Spleen (tissue), 11 donors: Measurements from ENCODE around the gene FPR2. TPM values are rescaled to one million over a fixed set of nuclear protein-coding genes. Genes with fewer than 3 reads are reported as not detected.

Experiments
- DNase-seq: peaks from one replicate; pipeline ENCODE4 v3.0.0-alpha.2; 2020
- H3K27ac ChIP-seq, 8 donors: fragments of 200-600 bp; sonication (generic) in 7 of 8; 1 replicate in 4 of 8; 2 replicates in 4 of 8; pipeline versions ENCODE4 v1.5.0 to v1.8.0; 2016 to 2021; ENCODE audit warnings: inconsistent platforms in 4 of 8, mild to moderate bottlenecking in 4 of 8, moderate library complexity in 1 of 8
- H3K27me3 ChIP-seq, 7 donors: fragments of 200-600 bp; sonication (generic) in 6 of 7; replicated peaks in 1 of 7; 1 replicate in 4 of 7; 2 replicates in 3 of 7; pipeline versions ENCODE4 v1.5.0 to v1.8.0; 2016 to 2021; ENCODE audit warnings: inconsistent platforms in 3 of 7, mild to moderate bottlenecking in 1 of 7
- H3K36me3 ChIP-seq, 6 donors: fragments of 200-600 bp; sonication (generic) in 5 of 6; 1 replicate in 4 of 6; 2 replicates in 2 of 6; pipeline versions ENCODE4 v1.5.0 to v1.8.0; 2016 to 2021; ENCODE audit warnings: inconsistent platforms in 2 of 6
- H3K4me1 ChIP-seq, 6 donors: fragments of 200-600 bp; sonication (generic) in 5 of 6; 1 replicate in 3 of 6; 2 replicates in 3 of 6; pipeline versions ENCODE4 v1.5.0 to v1.8.0; 2016 to 2021; ENCODE audit warnings: inconsistent platforms in 3 of 6
- H3K4me3 ChIP-seq, 8 donors: fragments of 200-600 bp; sonication (generic) in 7 of 8; 1 replicate in 4 of 8; 2 replicates in 4 of 8; pipeline versions ENCODE4 v1.5.0 to v1.8.0; 2016 to 2021; ENCODE audit warnings: inconsistent platforms in 4 of 8, mild to moderate bottlenecking in 4 of 8, moderate library complexity in 2 of 8
- H3K9me3 ChIP-seq, 8 donors: fragments of 200-600 bp; sonication (generic) in 7 of 8; 1 replicate in 4 of 8; 2 replicates in 4 of 8; pipeline versions ENCODE4 v1.5.0 to v1.8.0; 2016 to 2021; ENCODE audit warnings: inconsistent platforms in 4 of 8
- POLR2A ChIP-seq, 3 donors: fragments of 450-650 bp; IDR thresholded peaks; one replicate each; pipeline ENCODE4 v1.5.1; 2017; ENCODE audit warnings: antibody characterized with exemption in 3 of 3, mild to moderate bottlenecking in 1 of 3
- POLR2AphosphoS5 ChIP-seq, 3 donors: sonication (generic); formaldehyde crosslinking; IDR thresholded peaks; one replicate each; pipeline ENCODE4 v1.5.1; 2017; ENCODE audit warnings: antibody characterized with exemption in 3 of 3
- WGBS, 5 donors: extraction: QIAGEN DNeasy Blood & Tissue Kit in 3 of 5; methylation state at CpG; one replicate each; pipeline versions ENCODE4 v1.1.5 to v1.1.7; 2013 to 2018; 5-methylcytosine and 5-hydroxymethylcytosine counted together
- intact Hi-C: fragments of 100-400 bp; cut with DNase I; formaldehyde crosslinking; loops from one replicate; pipeline ENCODE4 v1.15.0; 2023; ENCODE audit warnings: low total_unique reads
- polyA plus RNA-seq, 3 donors: library from polyadenylated mRNA; stranded (reverse); fragments of 200-250 nt; gene quantifications; one replicate each; pipeline ENCODE4 v1.2.1, GENCODE V29; 2013
- total RNA-seq, 7 donors: library from RNA; depleted of rRNA in 3 of 7; stranded (reverse); fragments of >200 nt in 3 of 7; fragmentation: NEBNext Ultra II Directional in 4 of 7; extraction: Animal tissue kit (Norgen Biotek cat#: 25700) in 4 of 7; gene quantifications; one replicate each; pipeline versions ENCODE4 v1.1.0 to v1.2.1, GENCODE V29; 2016 to 2021
- TF ChIP-seq, protein P1 (sequence below), 11 experiments: fragments of 200-600 bp in 7 of 11; fragments of 450-650 bp in 4 of 11; sonication (generic) in 4 of 11; IDR thresholded peaks in 8 of 11; conservative IDR thresholded peaks in 3 of 11; 1 replicate in 7 of 11; 2 replicates in 4 of 11; pipeline versions ENCODE4 v1.4.0 to v1.8.0; 2016 to 2021; ENCODE audit warnings: antibody characterized with exemption in 11 of 11, inconsistent platforms in 4 of 11, mild to moderate bottlenecking in 1 of 11
- donor health status: healthy with polysubstance abuse.
- donor health status: DM: no; HTN: no; CAD: no; lungs with moderate emphysema.
- donor health status: DM: no; HTN: no; CAD: no.
- donor health status: Bipolar disorder and iron deficiency.
- donor health status: healthy.
- donor health status: DM: no; HTN: no; CAD: no.
- donor health status: DM: yes; HTN: yes; CAD: no.

The FPR2 gene
- total and polyA plus RNA-seq, 10 donors, result 1.5 to 88.0 (median 34.7) TPM

- peaks cover 0 to 49% (median 0%) of the 10 kb centered on the region in 7 donors for H3K27me3 ChIP-seq
- DNase-seq, result peak; percentile 84
- WGBS, 5 donors, result 35 to 39% (median 35%) methylated on average over 23 of the region's 23 CpGs
- H3K4me3 ChIP-seq, result peak overlapping the region in 1 of 8 donors; percentile 6
- TF ChIP-seq, protein P1, sequence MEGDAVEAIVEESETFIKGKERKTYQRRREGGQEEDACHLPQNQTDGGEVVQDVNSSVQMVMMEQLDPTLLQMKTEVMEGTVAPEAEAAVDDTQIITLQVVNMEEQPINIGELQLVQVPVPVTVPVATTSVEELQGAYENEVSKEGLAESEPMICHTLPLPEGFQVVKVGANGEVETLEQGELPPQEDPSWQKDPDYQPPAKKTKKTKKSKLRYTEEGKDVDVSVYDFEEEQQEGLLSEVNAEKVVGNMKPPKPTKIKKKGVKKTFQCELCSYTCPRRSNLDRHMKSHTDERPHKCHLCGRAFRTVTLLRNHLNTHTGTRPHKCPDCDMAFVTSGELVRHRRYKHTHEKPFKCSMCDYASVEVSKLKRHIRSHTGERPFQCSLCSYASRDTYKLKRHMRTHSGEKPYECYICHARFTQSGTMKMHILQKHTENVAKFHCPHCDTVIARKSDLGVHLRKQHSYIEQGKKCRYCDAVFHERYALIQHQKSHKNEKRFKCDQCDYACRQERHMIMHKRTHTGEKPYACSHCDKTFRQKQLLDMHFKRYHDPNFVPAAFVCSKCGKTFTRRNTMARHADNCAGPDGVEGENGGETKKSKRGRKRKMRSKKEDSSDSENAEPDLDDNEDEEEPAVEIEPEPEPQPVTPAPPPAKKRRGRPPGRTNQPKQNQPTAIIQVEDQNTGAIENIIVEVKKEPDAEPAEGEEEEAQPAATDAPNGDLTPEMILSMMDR (IDR thresholded peaks at IDR 0.05 in 8 of 11, conservative IDR thresholded peaks at IDR 0.05 in 3 of 11), result peak; percentile 45 to 90 (median 71)
- TF ChIP-seq POLR2AphosphoS5 (IDR thresholded peaks at IDR 0.05) (peak in 1 of 3 donors; percentile 68), POLR2A (IDR thresholded peaks at IDR 0.05) (no peak)
- H3K36me3 ChIP-seq, result no peaks in the 10 kb centered on the region
- H3K9me3 ChIP-seq, result peaks cover 0 to 9% (median 0%) of the 10 kb centered on the region in 8 donors
- H3K27ac ChIP-seq, result peak overlapping the region in 2 of 8 donors; percentile 60 to 73
- intact Hi-C loops, result loop anchor here (5.0 kb wide), 1 partner anchor 306 kb away; no protein-coding TSS in a partner anchor
- H3K4me1 ChIP-seq, result peaks cover 0 to 30% (median 8%) of the 10 kb centered on the region in 6 donors
Observed at GRCh38 chr19:51777570-51778462, 16.8 kb downstream of the FPR2 start.

DNA sequence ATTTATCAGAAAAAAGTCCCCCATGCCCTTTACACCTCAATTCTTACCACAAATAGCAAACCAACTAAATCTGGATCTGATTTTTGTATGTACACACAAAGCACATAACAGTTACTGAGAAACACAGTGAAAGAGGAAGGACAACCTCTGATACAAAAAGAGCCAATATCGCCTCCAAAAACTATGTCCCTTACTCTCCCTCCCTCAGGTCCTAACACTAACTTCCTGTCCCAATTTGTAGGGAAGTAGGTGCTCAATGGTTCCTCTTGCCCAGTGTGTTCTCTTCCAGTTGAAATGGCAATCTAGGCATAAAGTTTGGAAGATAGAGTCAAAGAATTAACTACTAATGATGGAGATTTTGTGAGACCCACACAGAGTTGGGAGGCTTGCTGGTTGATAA, 18.2 kb downstream of the FPR2 start:
- peaks cover 0 to 47% (median 0%) of the 10 kb centered on the region in 7 donors for H3K27me3 ChIP-seq
- TF ChIP-seq POLR2AphosphoS5 (IDR thresholded peaks at IDR 0.05) (no peak), POLR2A (IDR thresholded peaks at IDR 0.05) (no peak)
- TF ChIP-seq, protein P1 (IDR thresholded peaks at IDR 0.05 in 8 of 11, conservative IDR thresholded peaks at IDR 0.05 in 3 of 11), result no peak
- H3K4me1 ChIP-seq, result peaks cover 0 to 40% (median 8%) of the 10 kb centered on the region in 6 donors
- 48 to 61% (median 54%) methylated on average over 1 of the region's 1 CpG for WGBS, 5 donors
- intact Hi-C loops, result loop anchor here (5.0 kb wide), 1 partner anchor 307 kb away; no protein-coding TSS in a partner anchor
- no peak overlapping the region for H3K27ac ChIP-seq
- no peaks in the 10 kb centered on the region for H3K36me3 ChIP-seq
- no peaks in the 10 kb centered on the region for H3K9me3 ChIP-seq
- DNase-seq, result no peak
- no peak overlapping the region for H3K4me3 ChIP-seq

GRCh38 chr19:51779703-51780102, 18.7 kb downstream of the FPR2 start:
- no peak overlapping the region for H3K4me3 ChIP-seq
- DNase-seq, result no peak
- no peak for TF ChIP-seq POLR2AphosphoS5 (IDR thresholded peaks at IDR 0.05)
- TF ChIP-seq, protein P1 (IDR thresholded peaks at IDR 0.05 in 8 of 11, conservative IDR thresholded peaks at IDR 0.05 in 3 of 11), result no peak
- H3K27me3 ChIP-seq, result peaks cover 0 to 42% (median 0%) of the 10 kb centered on the region in 7 donors
- intact Hi-C loops, result loop anchor here (5.0 kb wide), 1 partner anchor 307 kb away; no protein-coding TSS in a partner anchor
- H3K9me3 ChIP-seq, result no peaks in the 10 kb centered on the region
- 45 to 64% (median 63%) methylated on average over 2 of the region's 2 CpGs for WGBS, 5 donors
- no peaks in the 10 kb centered on the region for H3K36me3 ChIP-seq
- peaks cover 0 to 45% (median 8%) of the 10 kb centered on the region in 6 donors for H3K4me1 ChIP-seq
- H3K27ac ChIP-seq, result no peak overlapping the region

DNA sequence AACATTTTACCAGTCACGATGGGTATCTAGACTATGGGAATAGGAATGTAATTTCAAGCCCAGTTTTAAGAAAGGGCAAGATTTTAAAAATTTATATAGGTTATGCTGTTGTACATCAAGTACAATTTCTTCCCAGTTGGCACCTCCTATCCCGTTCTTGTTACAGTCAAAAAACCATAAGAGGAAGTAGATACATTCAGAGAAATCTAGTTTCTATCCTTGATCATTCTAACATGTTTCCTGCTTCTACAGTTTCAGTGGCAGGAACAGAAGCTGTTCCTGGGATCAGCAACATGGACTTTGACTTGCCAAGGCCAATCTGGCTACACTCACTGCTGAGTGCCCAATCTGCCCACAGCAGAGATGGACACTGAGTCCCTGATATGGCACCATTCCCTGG, 19.3 kb downstream of the FPR2 start:
- intact Hi-C loops, result no loop called here
- 33 to 38% (median 36%) methylated on average over 2 of the region's 2 CpGs for WGBS, 5 donors

More for the DNA sequence above, 19.3 kb downstream of the FPR2 start:
- peaks cover 0 to 41% (median 0%) of the 10 kb centered on the region in 7 donors for H3K27me3 ChIP-seq
- H3K36me3 ChIP-seq, result no peaks in the 10 kb centered on the region
- H3K4me3 ChIP-seq, result no peak overlapping the region
- no peak overlapping the region for H3K27ac ChIP-seq
- H3K4me1 ChIP-seq, result peaks cover 0 to 48% (median 8%) of the 10 kb centered on the region in 6 donors
- no peak for DNase-seq
- no peak for TF ChIP-seq POLR2AphosphoS5 (IDR thresholded peaks at IDR 0.05)
- TF ChIP-seq, protein P1 (IDR thresholded peaks at IDR 0.05 in 8 of 11, conservative IDR thresholded peaks at IDR 0.05 in 3 of 11), result no peak
- no peak for TF ChIP-seq POLR2A (IDR thresholded peaks at IDR 0.05)
- H3K9me3 ChIP-seq, result no peaks in the 10 kb centered on the region
